Measurements from ENCODE around the gene CABYR.

CABYR gene

DNA sequence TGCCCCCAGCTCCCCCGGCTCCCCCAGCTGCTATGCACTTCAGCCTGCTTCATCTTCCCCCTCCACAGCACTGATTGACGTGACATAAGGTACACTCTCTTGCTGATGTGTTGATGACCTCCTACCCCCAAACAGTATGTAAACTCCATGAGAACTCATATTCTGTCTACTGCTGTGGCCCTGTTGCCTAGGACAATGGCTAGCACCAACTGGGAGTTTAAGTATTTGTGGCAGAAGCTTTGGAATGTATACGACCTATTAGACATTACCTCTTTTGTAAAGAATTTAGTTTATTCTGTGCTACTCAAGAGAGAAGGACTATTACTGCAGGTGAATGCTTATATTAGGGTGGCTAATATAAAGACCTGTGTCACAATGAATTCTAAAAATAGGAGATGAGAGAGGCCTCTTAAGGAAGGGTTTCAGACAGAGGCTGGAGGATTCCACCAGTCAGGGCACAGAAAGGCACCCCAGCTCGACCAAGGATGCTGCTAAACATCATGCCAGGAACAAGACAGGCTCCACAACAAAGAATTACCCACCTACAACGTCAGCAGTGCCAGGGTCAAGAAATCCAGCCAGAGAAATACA, 60.6 kb downstream of the CABYR start:
- TF ChIP-seq, protein P1, sequence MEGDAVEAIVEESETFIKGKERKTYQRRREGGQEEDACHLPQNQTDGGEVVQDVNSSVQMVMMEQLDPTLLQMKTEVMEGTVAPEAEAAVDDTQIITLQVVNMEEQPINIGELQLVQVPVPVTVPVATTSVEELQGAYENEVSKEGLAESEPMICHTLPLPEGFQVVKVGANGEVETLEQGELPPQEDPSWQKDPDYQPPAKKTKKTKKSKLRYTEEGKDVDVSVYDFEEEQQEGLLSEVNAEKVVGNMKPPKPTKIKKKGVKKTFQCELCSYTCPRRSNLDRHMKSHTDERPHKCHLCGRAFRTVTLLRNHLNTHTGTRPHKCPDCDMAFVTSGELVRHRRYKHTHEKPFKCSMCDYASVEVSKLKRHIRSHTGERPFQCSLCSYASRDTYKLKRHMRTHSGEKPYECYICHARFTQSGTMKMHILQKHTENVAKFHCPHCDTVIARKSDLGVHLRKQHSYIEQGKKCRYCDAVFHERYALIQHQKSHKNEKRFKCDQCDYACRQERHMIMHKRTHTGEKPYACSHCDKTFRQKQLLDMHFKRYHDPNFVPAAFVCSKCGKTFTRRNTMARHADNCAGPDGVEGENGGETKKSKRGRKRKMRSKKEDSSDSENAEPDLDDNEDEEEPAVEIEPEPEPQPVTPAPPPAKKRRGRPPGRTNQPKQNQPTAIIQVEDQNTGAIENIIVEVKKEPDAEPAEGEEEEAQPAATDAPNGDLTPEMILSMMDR (IDR thresholded peaks at IDR 0.05; ENCODE audit: low read depth, low read length, missing control alignments): no peak

DNA sequence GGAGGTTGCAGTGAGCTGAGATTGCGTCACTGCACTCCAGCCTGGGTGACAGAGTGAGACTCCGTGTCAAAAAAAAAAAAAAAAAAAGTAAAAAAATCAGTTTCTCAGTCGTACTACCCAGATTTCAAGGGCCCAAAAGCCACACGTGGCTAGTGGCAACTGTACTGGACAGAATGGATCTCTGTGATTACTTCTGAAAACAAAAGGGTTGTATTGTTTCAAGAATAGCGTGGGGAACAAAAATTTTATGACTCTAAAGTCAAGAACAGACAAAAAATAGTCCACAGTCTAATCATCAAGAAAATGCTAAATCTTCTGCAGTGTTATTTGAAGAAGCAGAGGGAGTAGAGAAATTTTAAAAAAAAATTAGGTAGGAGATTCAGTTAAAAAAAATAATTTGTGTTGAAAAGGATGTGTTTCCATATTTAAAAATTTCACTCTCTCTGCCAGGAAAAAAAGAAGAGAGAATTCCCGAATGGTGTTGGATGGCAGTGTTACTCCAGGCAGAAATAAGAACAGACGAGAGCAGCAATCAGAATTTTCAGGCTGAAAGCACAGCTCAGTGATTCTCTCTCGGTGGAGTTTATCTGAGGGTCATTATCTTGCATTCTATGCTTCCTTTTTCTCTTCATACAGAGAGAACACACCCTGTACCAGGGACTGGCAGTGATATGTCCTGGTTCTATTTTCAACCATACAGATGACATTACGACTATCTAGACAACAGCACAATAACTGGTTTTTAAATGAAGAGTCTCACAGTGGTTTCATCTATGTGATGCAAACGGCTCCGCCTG, 61.8 kb downstream of the CABYR start:
- DNase-seq (ENCODE audit: low read depth): no peak
- no peak overlapping the region for H3K4me3 ChIP-seq (ENCODE audit: low read depth, low read length)
- in situ Hi-C loops (cut with HindIII; ENCODE audit: low sequenced_read_pairs): no loop called here
- TF ChIP-seq, protein P1 (IDR thresholded peaks at IDR 0.05; ENCODE audit: low read depth, low read length, missing control alignments): no peak

More for the DNA sequence above, 60.6 kb downstream of the CABYR start:
- H3K4me3 ChIP-seq (ENCODE audit: low read depth, low read length): no peak overlapping the region
- DNase-seq (ENCODE audit: low read depth): no peak
- in situ Hi-C loops (cut with HindIII; ENCODE audit: low sequenced_read_pairs): no loop called here

DNA sequence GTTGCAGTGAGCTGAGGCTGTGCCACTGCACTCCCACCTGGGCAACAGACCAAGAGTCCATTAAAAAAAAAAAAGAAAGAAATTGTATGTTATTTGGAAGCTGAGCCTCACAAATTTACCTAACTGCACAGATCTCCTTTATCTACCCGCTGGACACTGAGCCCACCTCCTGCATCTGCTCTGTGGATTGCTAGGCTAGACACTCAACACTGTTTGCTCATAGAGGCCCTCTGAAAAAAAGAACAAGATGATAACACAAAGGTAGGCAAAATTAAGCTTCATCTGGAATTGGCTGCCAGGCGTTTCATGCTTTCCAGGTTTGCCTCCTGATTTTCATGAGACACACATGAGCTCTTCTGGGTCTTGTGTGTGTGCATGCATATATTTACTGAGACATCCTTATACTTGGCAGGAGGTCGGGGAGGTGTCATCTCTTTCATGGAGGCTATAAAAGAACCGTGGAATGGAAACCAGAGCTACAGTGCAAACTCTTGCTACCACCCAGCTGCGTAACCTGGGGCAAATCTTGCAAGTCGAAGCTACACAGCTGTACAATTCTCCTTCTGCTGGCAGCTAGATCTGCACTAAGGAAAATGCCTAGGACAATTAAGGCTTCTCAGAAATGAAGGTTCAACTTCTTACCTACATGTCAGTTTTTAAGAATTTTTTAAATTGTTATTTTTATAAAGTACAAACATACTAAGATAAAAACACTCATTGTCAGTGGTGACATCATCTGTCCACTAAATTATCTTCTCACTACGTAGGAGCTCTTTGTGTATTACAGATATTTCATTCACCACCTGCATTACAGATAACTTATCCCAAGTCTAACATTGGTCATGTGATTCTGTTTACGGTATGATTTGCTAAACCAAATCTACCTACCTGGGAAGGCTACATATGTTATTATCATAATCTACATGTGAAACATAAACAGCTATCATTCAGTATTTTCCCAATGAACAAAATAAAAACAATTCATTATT, 63.1 kb downstream of the CABYR start:
- no peak overlapping the region for H3K4me3 ChIP-seq (ENCODE audit: low read depth, low read length)
- DNase-seq (ENCODE audit: low read depth): no peak
- TF ChIP-seq, protein P1 (IDR thresholded peaks at IDR 0.05; ENCODE audit: low read depth, low read length, missing control alignments): no peak
- in situ Hi-C loops (cut with HindIII; ENCODE audit: low sequenced_read_pairs): no loop called here

DNA sequence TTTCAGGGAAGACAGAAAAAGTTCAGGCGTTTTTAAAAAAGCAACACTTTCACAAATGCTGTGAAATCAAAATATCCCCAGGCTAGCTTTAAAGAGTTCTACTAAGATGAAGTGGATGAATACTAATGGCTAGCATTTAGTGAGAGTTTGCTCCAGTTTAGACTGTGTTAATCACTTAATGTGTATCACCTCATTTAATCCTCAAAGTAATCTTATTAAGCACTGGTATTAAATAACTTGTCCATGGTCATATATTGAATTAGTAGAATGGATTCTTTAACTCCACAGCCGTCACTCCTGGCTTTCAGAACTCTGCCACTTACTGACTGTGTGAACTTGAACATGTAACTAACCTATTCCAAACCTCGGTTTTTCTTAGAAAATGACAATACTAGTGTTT, 66.0 kb downstream of the CABYR start:
- TF ChIP-seq, protein P1 (IDR thresholded peaks at IDR 0.05; ENCODE audit: low read depth, low read length, missing control alignments): no peak
- in situ Hi-C loops (cut with HindIII; ENCODE audit: low sequenced_read_pairs): no loop called here
- H3K4me3 ChIP-seq (ENCODE audit: low read depth, low read length): no peak overlapping the region
- DNase-seq (ENCODE audit: low read depth): no peak

DNA sequence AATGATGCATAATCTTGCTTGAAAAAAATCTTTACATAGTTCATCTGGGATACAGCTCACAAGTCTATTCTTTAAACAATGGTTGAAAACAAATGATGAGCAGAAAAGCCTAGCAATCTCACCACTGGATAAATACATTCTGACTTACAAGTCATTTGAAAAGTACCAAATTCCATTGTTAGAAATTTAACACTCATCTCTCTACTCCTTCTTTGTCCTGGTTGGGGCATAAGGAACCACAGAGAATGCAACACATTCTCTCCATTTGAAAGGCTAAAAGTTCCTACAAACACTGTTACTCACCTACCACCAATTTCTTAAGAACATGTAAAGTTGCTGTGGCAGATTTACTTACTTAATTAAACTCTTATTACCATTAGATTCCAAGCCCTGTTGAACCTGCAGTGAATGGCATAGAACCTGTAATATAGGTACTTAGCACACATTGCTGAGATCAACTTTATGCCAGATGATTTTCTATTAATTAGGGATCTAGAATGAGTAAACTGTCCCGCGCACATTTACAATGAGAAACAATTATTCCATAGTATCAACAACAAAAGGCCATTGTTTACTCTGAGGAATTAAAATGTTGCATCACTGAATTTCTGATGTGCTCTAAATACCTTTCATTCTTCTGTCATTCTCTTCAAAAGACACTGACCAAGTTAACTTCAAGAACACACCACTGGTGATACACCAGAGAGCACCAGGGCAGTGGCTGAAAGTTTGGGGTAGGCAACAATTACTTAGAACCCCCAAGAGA, 69.6 kb downstream of the CABYR start:
- in situ Hi-C loops (cut with HindIII; ENCODE audit: low sequenced_read_pairs): no loop called here
- H3K4me3 ChIP-seq (ENCODE audit: low read depth, low read length): no peak overlapping the region
- DNase-seq (ENCODE audit: low read depth): no peak
- TF ChIP-seq, protein P1 (IDR thresholded peaks at IDR 0.05; ENCODE audit: low read depth, low read length, missing control alignments): no peak
